HG02938 (cell line): ENCODE results near the gene PTPRK.

Experiments
- ATAC-seq: cut with Tn5 transposase; IDR thresholded peaks from one replicate; pipeline ENCODE4 v1.9.1; 2021; ENCODE audit warnings: mild to moderate bottlenecking, moderate library complexity; ENCODE audit not compliant: unreplicated experiment

The PTPRK gene

GRCh38 chr6:128395596-128395995, 124.8 kb downstream of the PTPRK start:
- ATAC-seq: no peak

DNA sequence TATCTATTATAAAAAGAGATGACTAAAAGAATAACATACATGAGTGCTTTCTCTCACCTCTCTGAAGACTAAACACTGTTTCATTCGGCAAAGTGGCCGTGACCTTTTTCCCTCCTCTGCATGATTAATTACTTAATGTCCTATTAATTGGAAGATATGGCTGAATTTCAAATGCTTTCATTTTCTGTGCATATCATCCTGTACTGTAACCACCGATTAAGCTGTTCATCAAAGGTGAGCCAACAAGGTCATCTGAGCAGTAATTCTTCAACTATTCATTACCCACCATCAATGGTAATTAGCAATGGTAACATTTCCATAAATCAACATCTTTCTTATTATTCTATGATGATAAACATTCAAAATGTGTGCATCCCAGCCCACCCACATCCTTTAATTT, 125.2 kb downstream of the PTPRK start:
- ATAC-seq: no peak

GRCh38 chr6:128394167-128394566, 126.2 kb downstream of the PTPRK start:
- no peak for ATAC-seq

- ATAC-seq: no peak
Observed at GRCh38 chr6:128389820-128390534, 130.4 kb downstream of the PTPRK start.

GRCh38 chr6:128388380-128388779, 132.0 kb downstream of the PTPRK start:
- ATAC-seq: no peak

- no peak for ATAC-seq
Observed at GRCh38 chr6:128380891-128381290, 139.5 kb downstream of the PTPRK start.

GRCh38 chr6:128379577-128379976, 140.8 kb downstream of the PTPRK start:
- ATAC-seq: no peak

- no peak for ATAC-seq
Observed at GRCh38 chr6:128376952-128377503, 143.4 kb downstream of the PTPRK start.

DNA sequence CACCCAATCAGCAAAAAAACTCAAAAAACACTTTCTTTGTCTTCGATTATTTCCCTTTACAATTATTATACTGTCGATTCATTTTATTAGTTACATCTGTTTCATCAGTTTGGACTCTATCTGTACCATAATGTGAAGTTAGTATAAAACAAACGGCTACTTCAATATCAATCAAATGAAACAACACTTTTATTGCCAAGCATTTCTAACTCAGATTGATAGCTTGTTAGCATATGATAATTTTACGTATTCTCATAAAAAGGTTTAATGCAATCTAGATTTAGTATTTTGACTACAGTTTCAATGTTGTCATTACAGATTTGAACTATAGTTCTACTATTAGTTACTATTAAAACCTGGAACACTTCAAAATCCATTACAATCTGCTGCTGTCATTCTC, 149.3 kb downstream of the PTPRK start:
- no peak for ATAC-seq

DNA sequence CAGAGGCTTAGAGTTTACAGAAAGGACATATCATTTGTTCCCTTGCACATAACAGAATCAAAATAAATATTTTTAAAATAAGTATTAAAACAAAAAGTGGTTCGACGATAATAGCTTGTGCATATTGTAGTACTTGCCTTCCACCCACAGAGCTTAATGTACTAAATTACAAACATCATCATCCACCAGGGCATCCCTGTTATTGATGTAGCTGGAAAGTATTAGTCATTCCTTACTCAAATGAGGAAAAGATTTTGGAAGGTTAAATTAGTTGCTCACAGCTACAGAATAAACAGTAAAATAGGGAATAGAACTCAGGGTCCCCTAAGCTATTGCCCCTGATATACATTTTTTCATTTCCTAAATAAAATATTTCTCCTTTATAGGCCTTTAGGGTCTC, 150.3 kb downstream of the PTPRK start:
- ATAC-seq: no peak

GRCh38 chr6:128368213-128368944, 152.0 kb downstream of the PTPRK start:
- ATAC-seq: no peak

DNA sequence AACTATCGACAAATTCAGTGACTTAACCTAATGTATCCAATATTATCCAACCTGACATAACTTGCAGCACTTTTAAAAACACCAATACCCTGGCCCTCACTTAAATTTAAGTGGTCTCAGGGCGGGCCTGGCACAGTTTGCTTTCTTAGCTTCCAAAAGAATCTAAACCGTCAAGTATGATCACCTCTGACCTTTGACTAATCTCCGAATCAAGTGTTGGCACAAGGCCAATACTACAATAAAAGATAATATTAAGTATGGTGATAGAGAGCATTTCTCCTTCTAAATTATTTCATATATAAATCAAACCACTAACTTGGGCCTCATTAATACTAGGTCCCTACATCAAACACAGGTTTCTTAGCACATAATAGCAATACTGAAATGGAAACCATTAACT, 153.0 kb downstream of the PTPRK start:
- ATAC-seq: no peak

DNA sequence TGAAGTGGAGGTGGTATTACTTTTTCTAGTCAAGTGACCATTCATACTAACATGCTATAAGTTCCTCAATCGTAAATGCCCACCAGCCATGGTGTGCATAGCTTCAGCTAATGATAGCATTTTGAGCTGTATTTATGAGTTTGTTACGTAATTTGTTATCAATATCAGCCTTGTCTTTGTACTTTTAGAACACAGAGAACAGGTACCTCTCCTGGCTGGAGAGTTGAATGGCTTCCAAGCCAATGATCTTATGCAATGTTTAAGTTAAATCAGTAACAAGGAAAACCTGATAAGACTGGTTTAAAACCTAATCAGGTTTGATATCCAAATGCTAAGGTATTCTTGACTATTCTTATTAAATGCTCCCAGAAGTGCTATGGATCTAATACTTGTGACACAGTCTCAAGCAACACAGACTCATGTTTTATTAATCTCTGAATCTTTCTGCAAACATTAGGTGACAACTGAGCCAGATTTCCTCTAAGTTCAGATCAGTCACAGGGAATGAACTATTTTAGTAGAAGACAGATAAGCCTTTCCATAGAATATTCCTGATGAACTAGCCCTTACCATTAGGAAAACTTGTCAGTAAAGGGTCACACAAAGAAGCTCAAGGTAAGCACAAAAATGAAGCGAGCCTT, 154.8 kb downstream of the PTPRK start:
- no peak for ATAC-seq

DNA sequence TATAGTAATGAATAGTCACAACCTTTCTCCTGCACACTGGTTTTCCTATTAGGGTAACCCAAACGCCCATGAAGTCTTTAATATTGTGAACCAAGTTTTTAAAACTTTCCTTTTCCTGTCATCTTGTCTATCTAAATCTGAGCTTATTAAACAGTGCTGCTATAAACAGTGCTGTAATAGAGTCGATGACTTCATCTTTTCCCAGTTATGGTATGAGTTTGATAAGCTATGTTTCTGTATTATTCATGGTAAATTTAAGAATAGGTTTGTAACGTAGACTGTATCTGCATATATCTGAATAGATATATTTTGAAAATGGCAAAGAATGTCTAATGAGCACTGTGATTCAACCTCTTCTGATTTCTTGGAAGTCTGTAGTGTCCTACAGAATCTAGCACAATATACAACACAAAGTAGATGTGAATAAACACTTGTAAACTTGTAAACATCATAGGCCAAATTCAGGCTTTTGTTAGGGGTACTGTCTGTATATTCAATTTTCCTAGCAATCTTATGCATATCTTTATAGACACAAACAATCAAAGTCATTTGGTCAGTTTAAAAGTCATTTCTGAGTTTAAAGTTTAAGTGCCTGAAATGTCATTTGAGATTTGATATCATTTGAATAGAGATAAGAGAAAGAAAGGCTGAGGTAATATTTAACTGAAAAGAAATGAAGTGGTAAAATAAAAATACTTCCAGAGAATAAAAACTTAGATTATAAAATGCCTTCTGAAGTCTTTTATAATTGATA, 155.5 kb downstream of the PTPRK start:
- ATAC-seq: no peak

DNA sequence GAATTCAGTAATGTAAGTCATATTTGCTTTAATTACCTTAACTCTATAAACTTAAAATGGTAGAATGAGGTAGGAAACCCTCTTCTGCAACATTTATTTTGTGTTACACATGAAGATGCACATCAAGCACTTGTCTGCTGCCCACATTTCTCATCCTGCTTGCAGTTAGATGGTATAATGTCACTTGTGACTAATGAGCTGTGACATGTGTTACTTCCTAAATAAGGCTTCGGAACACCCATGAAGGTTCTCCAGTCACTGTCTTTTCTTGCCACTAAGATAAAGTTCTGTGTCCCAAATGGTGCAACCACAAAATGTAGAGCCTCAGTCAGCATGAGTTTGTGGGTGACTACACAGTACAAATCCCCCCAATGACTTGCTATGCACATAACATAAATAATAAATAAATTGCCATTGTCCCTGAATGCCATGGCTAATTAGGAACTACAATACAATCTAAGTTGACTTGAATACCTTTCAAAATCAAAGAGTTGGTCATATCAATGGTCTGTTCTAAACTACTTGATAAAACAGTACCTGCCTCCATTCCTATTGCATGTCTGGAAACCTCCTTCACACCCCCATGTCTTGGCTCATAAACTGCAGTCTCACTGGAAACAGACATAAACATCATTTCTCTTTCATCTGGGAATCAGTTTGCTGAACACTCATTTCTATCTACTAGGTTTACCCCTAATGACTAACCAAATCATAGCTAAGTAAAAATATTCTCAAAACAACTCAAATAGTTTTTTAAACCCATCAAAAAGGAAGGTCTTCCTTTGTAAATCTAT, 157.2 kb downstream of the PTPRK start:
- ATAC-seq: no peak

DNA sequence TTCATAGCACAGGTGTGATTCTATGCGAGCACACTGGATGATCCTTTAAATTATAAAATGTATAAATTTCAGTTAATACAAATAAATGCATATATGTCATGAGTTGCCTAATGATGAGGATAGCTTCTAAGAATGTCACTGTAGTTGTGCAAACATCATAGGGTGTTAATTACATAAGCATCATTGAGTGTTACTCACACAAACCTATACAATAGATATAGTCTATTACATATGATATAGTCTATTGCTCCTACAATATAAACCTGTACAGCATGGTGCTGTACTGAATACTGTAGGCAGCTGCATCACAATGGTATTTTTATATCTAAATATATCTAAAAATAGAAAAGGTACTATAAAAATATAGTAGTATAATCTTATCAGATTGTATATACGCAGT, 159.0 kb downstream of the PTPRK start:
- no peak for ATAC-seq

DNA sequence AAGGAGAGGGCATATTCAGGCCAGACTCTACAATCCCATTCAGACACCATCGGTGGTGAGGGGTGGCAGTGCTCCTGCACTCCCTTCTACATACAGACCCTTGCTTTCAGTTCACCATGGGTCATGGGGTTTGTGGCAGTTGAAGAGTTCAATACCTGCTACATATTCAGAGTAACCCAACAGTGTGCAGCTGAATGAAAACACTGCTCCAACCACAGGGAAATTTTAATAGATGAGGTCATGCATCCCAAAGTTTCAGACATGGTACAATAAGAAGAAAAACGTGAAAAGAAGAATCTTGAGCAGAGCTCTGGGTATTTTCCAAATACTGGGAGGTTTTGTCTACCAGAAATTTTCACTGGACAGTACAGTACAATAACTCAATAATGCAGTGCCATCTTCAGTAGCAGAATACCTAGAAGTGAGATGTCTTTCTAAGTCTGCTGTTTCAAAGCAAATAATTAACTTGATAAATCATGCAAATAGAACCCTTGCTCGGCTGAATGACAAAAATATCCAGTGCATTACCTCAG, 162.1 kb downstream of the PTPRK start:
- no peak for ATAC-seq

GRCh38 chr6:128357392-128358130, 162.8 kb downstream of the PTPRK start:
- no peak for ATAC-seq

DNA sequence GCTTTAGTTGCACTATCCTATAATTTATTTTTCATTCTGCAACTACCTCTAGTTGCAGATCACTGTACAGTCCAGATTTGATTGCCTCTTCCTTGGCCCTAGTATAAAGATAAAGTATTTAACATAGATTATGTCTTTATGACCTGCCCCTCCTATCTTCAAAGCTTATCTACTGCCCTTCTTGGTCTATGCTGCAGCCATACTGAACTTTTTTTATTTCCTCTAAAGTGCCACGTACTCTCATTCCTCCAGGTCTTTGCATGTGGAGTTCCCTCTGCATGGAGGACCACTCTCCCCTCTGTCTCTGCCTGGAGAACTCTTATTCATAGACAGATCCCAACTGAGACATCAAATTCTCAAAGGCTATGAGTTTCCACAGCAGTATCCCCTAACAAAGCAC, 168.0 kb downstream of the PTPRK start:
- no peak for ATAC-seq

DNA sequence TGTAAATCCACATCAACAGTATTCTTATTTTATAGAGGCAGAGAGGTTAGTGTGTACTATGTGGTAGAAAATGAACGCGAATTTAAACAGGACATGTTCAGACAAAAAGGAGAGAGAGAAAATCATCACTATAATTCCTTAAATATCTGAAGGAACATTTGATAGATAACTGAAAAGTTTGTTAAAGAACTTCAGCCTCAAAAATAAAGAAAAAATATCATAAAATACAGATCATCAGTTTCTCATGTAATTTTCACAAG, 169.2 kb downstream of the PTPRK start:
- ATAC-seq: no peak
